Stimulated activated naive CD8-positive, alpha-beta T cell treated with anti-CD3 and anti-CD28 coated beads, Interleukin-15, amount 100 ng/mL, for 72 hours (primary cell): ENCODE results near the gene CALR.

ENCODE experiments used
- ATAC-seq: fragments of 150-1000 bp; cut with Tn5 transposase; 2 replicates; pipeline ENCODE4 v1.10.0; 2021; ENCODE audit warnings: mild to moderate bottlenecking, moderate library complexity
- DNase-seq, 2 donors: peaks; one replicate each; pipeline ENCODE4 v3.0.0; 2021 to 2022
- H3K27ac Mint-ChIP-seq, 2 donors: one replicate each; pipeline ENCODE4 v1.8.0; 2022; ENCODE audit warnings: mild to moderate bottlenecking in 2 of 2, mixed read lengths in 2 of 2, moderate library complexity in 2 of 2
- H3K27me3 Mint-ChIP-seq: one replicate; pipeline ENCODE4 v1.8.0; 2022; ENCODE audit warnings: mixed read lengths
- H3K4me1 Mint-ChIP-seq: one replicate; pipeline ENCODE4 v1.8.0; 2022; ENCODE audit warnings: mild to moderate bottlenecking, mixed read lengths
- H3K4me3 Mint-ChIP-seq, 2 donors: one replicate each; pipeline ENCODE4 v1.8.0; 2022; ENCODE audit warnings: mild to moderate bottlenecking in 2 of 2, mixed read lengths in 2 of 2, moderate library complexity in 1 of 2
- H3K9me3 Mint-ChIP-seq, 2 donors: one replicate each; pipeline ENCODE4 v1.8.0; 2022; ENCODE audit warnings: mixed read lengths in 2 of 2

The CALR gene

GRCh38 chr19:12979974-12980373 lies 41.6 kb downstream of the CALR start:
- H3K27me3 Mint-ChIP-seq = peaks cover 24% of the 10 kb centered on the region
- no peak overlapping the region for H3K27ac Mint-ChIP-seq
- DNase-seq (no peak), ATAC-seq (no peak)
- H3K4me3 Mint-ChIP-seq = no peak overlapping the region
- peaks cover 7% of the 10 kb centered on the region for H3K4me1 Mint-ChIP-seq
- H3K9me3 Mint-ChIP-seq = no peaks in the 10 kb centered on the region

GRCh38 chr19:12982648-12983047 lies 44.2 kb downstream of the CALR start:
- Mint-ChIP-seq H3K27me3 (peaks cover 7% of the 10 kb centered on the region), H3K27ac (no peak overlapping the region), H3K4me1 (peaks cover 5% of the 10 kb centered on the region), H3K4me3 (no peak overlapping the region), H3K9me3 (no peaks in the 10 kb centered on the region)
- no peak for DNase-seq
- ATAC-seq = no peak

GRCh38 chr19:12983091-12983490 lies 44.7 kb downstream of the CALR start:
- Mint-ChIP-seq H3K4me3 (no peak overlapping the region), H3K27me3 (peaks cover 2% of the 10 kb centered on the region), H3K27ac (no peak overlapping the region), H3K9me3 (no peaks in the 10 kb centered on the region), H3K4me1 (peaks cover under 1% of the 10 kb centered on the region)
- DNase-seq (no peak), ATAC-seq (no peak)

- H3K27me3 Mint-ChIP-seq = no peaks in the 10 kb centered on the region
- no peaks in the 10 kb centered on the region for H3K4me1 Mint-ChIP-seq
- H3K9me3 Mint-ChIP-seq = no peaks in the 10 kb centered on the region
- H3K27ac Mint-ChIP-seq = no peak overlapping the region
- no peak overlapping the region for H3K4me3 Mint-ChIP-seq
- DNase-seq (peak; percentile 83 to 91), ATAC-seq (peak; percentile 86)
Observed at GRCh38 chr19:12983542-12984142, 45.2 kb downstream of the CALR start.

GRCh38 chr19:12984143-12984627 lies 45.8 kb downstream of the CALR start:
- Mint-ChIP-seq H3K9me3 (no peaks in the 10 kb centered on the region), H3K4me1 (no peaks in the 10 kb centered on the region), H3K27ac (no peak overlapping the region), H3K27me3 (no peaks in the 10 kb centered on the region), H3K4me3 (no peak overlapping the region)
- no peak for ATAC-seq
- no peak for DNase-seq

GRCh38 chr19:12984683-12985048 lies 46.3 kb downstream of the CALR start:
- no peaks in the 10 kb centered on the region for H3K9me3 Mint-ChIP-seq
- no peak overlapping the region for H3K4me3 Mint-ChIP-seq

GRCh38 chr19:12985049-12985776 lies 46.8 kb downstream of the CALR start:
- H3K9me3 Mint-ChIP-seq = no peaks in the 10 kb centered on the region
- H3K4me3 Mint-ChIP-seq = no peak overlapping the region
- H3K27ac Mint-ChIP-seq = no peak overlapping the region
- no peaks in the 10 kb centered on the region for H3K27me3 Mint-ChIP-seq
- ATAC-seq (peak; percentile 40), DNase-seq (no peak)
- H3K4me1 Mint-ChIP-seq = no peaks in the 10 kb centered on the region

More at GRCh38 chr19:12984683-12985048, 46.3 kb downstream of the CALR start:
- Mint-ChIP-seq H3K27ac (no peak overlapping the region), H3K4me1 (no peaks in the 10 kb centered on the region), H3K27me3 (no peaks in the 10 kb centered on the region)
- DNase-seq (no peak), ATAC-seq (no peak)

- H3K27me3 Mint-ChIP-seq = no peaks in the 10 kb centered on the region
- no peak overlapping the region for H3K27ac Mint-ChIP-seq
- no peaks in the 10 kb centered on the region for H3K4me1 Mint-ChIP-seq
- H3K4me3 Mint-ChIP-seq = no peak overlapping the region
- DNase-seq (no peak), ATAC-seq (no peak)
- no peaks in the 10 kb centered on the region for H3K9me3 Mint-ChIP-seq
Observed at GRCh38 chr19:12986726-12987125, 48.3 kb downstream of the CALR start.

GRCh38 chr19:12987190-12987589 lies 48.8 kb downstream of the CALR start:
- Mint-ChIP-seq H3K27ac (no peak overlapping the region), H3K4me1 (no peaks in the 10 kb centered on the region), H3K4me3 (no peak overlapping the region), H3K9me3 (no peaks in the 10 kb centered on the region), H3K27me3 (no peaks in the 10 kb centered on the region)
- DNase-seq (no peak), ATAC-seq (no peak)

- Mint-ChIP-seq H3K4me1 (no peaks in the 10 kb centered on the region), H3K27me3 (no peaks in the 10 kb centered on the region), H3K4me3 (no peak overlapping the region), H3K9me3 (no peaks in the 10 kb centered on the region), H3K27ac (no peak overlapping the region)
- no peak for ATAC-seq
- no peak for DNase-seq
Observed at GRCh38 chr19:12987781-12988180, 49.4 kb downstream of the CALR start.

GRCh38 chr19:12990431-12990830 lies 52.0 kb downstream of the CALR start:
- DNase-seq = no peak
- no peak overlapping the region for H3K27ac Mint-ChIP-seq

GRCh38 chr19:12990853-12991252 lies 52.4 kb downstream of the CALR start:
- Mint-ChIP-seq H3K9me3 (no peaks in the 10 kb centered on the region), H3K27ac (no peak overlapping the region), H3K4me1 (peaks cover 7% of the 10 kb centered on the region), H3K4me3 (no peak overlapping the region), H3K27me3 (peaks cover 10% of the 10 kb centered on the region)
- ATAC-seq (no peak), DNase-seq (no peak)

More at GRCh38 chr19:12990431-12990830, 52.0 kb downstream of the CALR start:
- Mint-ChIP-seq H3K27me3 (peaks cover 10% of the 10 kb centered on the region), H3K9me3 (no peaks in the 10 kb centered on the region), H3K4me1 (peaks cover 6% of the 10 kb centered on the region), H3K4me3 (no peak overlapping the region)
- no peak for ATAC-seq

- ATAC-seq (no peak), DNase-seq (no peak)
- no peak overlapping the region for H3K27ac Mint-ChIP-seq
- peaks cover 10% of the 10 kb centered on the region for H3K27me3 Mint-ChIP-seq
- no peaks in the 10 kb centered on the region for H3K9me3 Mint-ChIP-seq
- H3K4me3 Mint-ChIP-seq = no peak overlapping the region
- peaks cover 11% of the 10 kb centered on the region for H3K4me1 Mint-ChIP-seq
Observed at GRCh38 chr19:12991296-12991695, 52.9 kb downstream of the CALR start.

GRCh38 chr19:12992729-12993128 lies 54.3 kb downstream of the CALR start:
- ATAC-seq (no peak), DNase-seq (no peak)
- no peak overlapping the region for H3K4me3 Mint-ChIP-seq
- peaks cover 10% of the 10 kb centered on the region for H3K27me3 Mint-ChIP-seq
- H3K4me1 Mint-ChIP-seq = peaks cover 11% of the 10 kb centered on the region
- no peak overlapping the region for H3K27ac Mint-ChIP-seq
- H3K9me3 Mint-ChIP-seq = no peaks in the 10 kb centered on the region

GRCh38 chr19:12993562-12993961 lies 55.2 kb downstream of the CALR start:
- Mint-ChIP-seq H3K9me3 (no peaks in the 10 kb centered on the region), H3K4me1 (peaks cover 11% of the 10 kb centered on the region), H3K27me3 (peaks cover 10% of the 10 kb centered on the region), H3K4me3 (no peak overlapping the region), H3K27ac (no peak overlapping the region)
- no peak for ATAC-seq
- no peak for DNase-seq
